GM23248 (cell line): ENCODE data around the gene ZBTB34. TPM values are rescaled to one million over a fixed set of nuclear protein-coding genes. Genes with fewer than 3 reads are reported as not detected.

Experiments used
- DNase-seq: peaks from one replicate; pipeline ENCODE4 v3.0.0-alpha.2; 2015
- H2AFZ ChIP-seq: fragments of 200-600 bp; sonication (generic); 2 replicates; pipeline ENCODE4 v1.6.1; 2016; ENCODE audit warnings: antibody characterized with exemption
- H3F3A ChIP-seq: fragments of 200-600 bp; sonication (generic); 2 replicates; pipeline ENCODE4 v1.6.1; 2016; ENCODE audit warnings: mild to moderate bottlenecking, antibody characterized with exemption, mixed run types; ENCODE audit not compliant: insufficient read depth
- H3K27ac ChIP-seq: fragments of 200-600 bp; sonication (generic); 2 replicates; pipeline ENCODE4 v1.5.1; 2016; ENCODE audit warnings: mild to moderate bottlenecking
- H3K27me3 ChIP-seq: fragments of 200-600 bp; sonication (generic); replicated peaks from 2 replicates; pipeline ENCODE4 v1.6.1; 2016; ENCODE audit warnings: mild to moderate bottlenecking; ENCODE audit not compliant: insufficient read depth
- H3K36me3 ChIP-seq: fragments of 200-600 bp; sonication (generic); 2 replicates; pipeline ENCODE4 v1.6.1; 2016; ENCODE audit warnings: low read depth, mild to moderate bottlenecking
- H3K4me1 ChIP-seq: fragments of 200-600 bp; sonication (generic); 2 replicates; pipeline ENCODE4 v1.6.1; 2016; ENCODE audit warnings: mild to moderate bottlenecking; ENCODE audit not compliant: insufficient read depth
- H3K4me2 ChIP-seq: fragments of 200-600 bp; sonication (generic); one replicate; pipeline ENCODE4 v1.6.1; 2016; ENCODE audit warnings: mild to moderate bottlenecking; ENCODE audit not compliant: unreplicated experiment
- H3K4me3 ChIP-seq: fragments of 200-600 bp; sonication (generic); 2 replicates; pipeline ENCODE4 v1.5.1; 2016; ENCODE audit warnings: mild to moderate bottlenecking
- H3K79me2 ChIP-seq: fragments of 200-600 bp; sonication (generic); 2 replicates; pipeline ENCODE4 v1.6.1; 2016; ENCODE audit warnings: mild to moderate bottlenecking; ENCODE audit not compliant: insufficient read depth
- H3K9ac ChIP-seq: fragments of 200-600 bp; sonication (generic); 2 replicates; pipeline ENCODE4 v1.6.1; 2016; ENCODE audit warnings: mild to moderate bottlenecking
- H3K9me2 ChIP-seq: fragments of 200-600 bp; sonication (generic); 2 replicates; pipeline ENCODE4 v1.6.1; 2016; ENCODE audit warnings: mixed run types, mild to moderate bottlenecking, moderate library complexity; ENCODE audit not compliant: insufficient read depth
- H3K9me3 ChIP-seq: fragments of 200-600 bp; sonication (generic); one replicate; pipeline ENCODE4 v1.6.1; 2017; ENCODE audit warnings: low read depth
- H4K20me1 ChIP-seq: fragments of 200-600 bp; sonication (generic); 2 replicates; pipeline ENCODE4 v1.6.0; 2016; ENCODE audit not compliant: insufficient read depth
- EZH2 ChIP-seq: fragments of 200-600 bp; sonication (generic); IDR thresholded peaks from 2 replicates; pipeline ENCODE4 v1.6.1; 2018; ENCODE audit warnings: antibody characterized with exemption, mild to moderate bottlenecking; ENCODE audit not compliant: insufficient read depth, poor library complexity, severe bottlenecking
- EZH2phosphoT487 ChIP-seq: fragments of 200-600 bp; sonication (generic); IDR thresholded peaks from 2 replicates; pipeline ENCODE4 v1.6.1; 2018; ENCODE audit warnings: antibody characterized with exemption, moderate library complexity, mild to moderate bottlenecking, low read depth; ENCODE audit not compliant: insufficient read depth
- WGBS, 2 experiments: methylation state at CpG; one replicate each; pipeline ENCODE4 v1.1.6; 2015 to 2017; ENCODE audit warnings: low lambda C conversion rate in 2 of 2, low coverage in 1 of 2; ENCODE audit errors: missing lambda C conversion rate in 2 of 2; 5-methylcytosine and 5-hydroxymethylcytosine counted together
- in situ Hi-C: fragments of 300-500 bp; cut with MboI; formaldehyde crosslinking; loops from 2 replicates; pipeline ENCODE4 v1.15.0; 2020
- polyA plus RNA-seq: library from polyadenylated mRNA; unstranded; fragments of >200 nt; fragmentation: Nextera tagmentation; extraction: Ambion mirVana; gene quantifications from 2 replicates; pipeline ENCODE4 v1.2.1, GENCODE V29; 2016
- total RNA-seq: library from RNA; depleted of rRNA; stranded (reverse); fragments of >200 nt; shearing (Covaris generic); gene quantifications from 2 replicates; pipeline ENCODE4 v1.2.3, GENCODE V29; 2014

Gene ZBTB34
- total and polyA plus RNA-seq, 2 experiments from 2014 or later, result 2.3 to 5.5 TPM

GRCh38 chr9:126833710-126834345 is 26.6 kb upstream of the ZBTB34 start:
- Histone ChIP-seq H3K79me2 (peaks cover 94% of the 10 kb centered on the region), H3K9me2 (no peaks in the 10 kb centered on the region), H3F3A (no peaks in the 10 kb centered on the region), H3K27ac (no peak overlapping the region), H3K4me1 (no peaks in the 10 kb centered on the region), H3K9ac (no peak overlapping the region), H3K9me3 (no peaks in the 10 kb centered on the region), H3K4me2 (no peak overlapping the region), H4K20me1 (peaks cover 8% of the 10 kb centered on the region; the same call in 1 of the 2 replicates), H3K4me3 (no peak overlapping the region), H2AFZ (no peak overlapping the region), H3K36me3 (peaks cover 17% of the 10 kb centered on the region), H3K27me3 (no peaks in the 10 kb centered on the region)
- no peak for DNase-seq
- in situ Hi-C loops, result no loop called here
- 91 to 92% methylated on average over 8 of the region's 8 CpGs for WGBS, 2 experiments
- TF ChIP-seq EZH2 (no peak), EZH2phosphoT487 (no peak)

GRCh38 chr9:126834672-126835071 is 25.8 kb upstream of the ZBTB34 start:
- no peaks in the 10 kb centered on the region for H3K9me3 ChIP-seq
- DNase-seq, result no peak
- H3K9ac ChIP-seq, result no peak overlapping the region
- H3K4me1 ChIP-seq, result no peaks in the 10 kb centered on the region
- no peak overlapping the region for H3K4me3 ChIP-seq
- no peak overlapping the region for H3K27ac ChIP-seq
- no peak for TF ChIP-seq EZH2
- no peak for TF ChIP-seq EZH2phosphoT487
- no peaks in the 10 kb centered on the region for H3K27me3 ChIP-seq
- H3F3A ChIP-seq, result no peaks in the 10 kb centered on the region
- 88 to 100% methylated on average over 2 of the region's 2 CpGs for WGBS, 2 experiments
- peaks cover 86% of the 10 kb centered on the region for H3K79me2 ChIP-seq
- H3K9me2 ChIP-seq, result no peaks in the 10 kb centered on the region
- no peaks in the 10 kb centered on the region; the same call in 1 of the 2 replicates for H4K20me1 ChIP-seq
- H2AFZ ChIP-seq, result no peak overlapping the region
- peaks cover 17% of the 10 kb centered on the region for H3K36me3 ChIP-seq
- no peak overlapping the region for H3K4me2 ChIP-seq
- in situ Hi-C loops, result no loop called here

- whole genome bisulfite sequencing, 2 experiments, result 50 to 66% methylated on average over 2 of the region's 2 CpGs
- H4K20me1 ChIP-seq, result no peaks in the 10 kb centered on the region; the same call in 1 of the 2 replicates
- peaks cover 71% of the 10 kb centered on the region for H3K79me2 ChIP-seq
- no peak overlapping the region for H3K27ac ChIP-seq
- no peaks in the 10 kb centered on the region for H3K9me2 ChIP-seq
- no peak overlapping the region for H2AFZ ChIP-seq
- H3K4me3 ChIP-seq, result no peak overlapping the region
- no peaks in the 10 kb centered on the region for H3K4me1 ChIP-seq
- H3K27me3 ChIP-seq, result no peaks in the 10 kb centered on the region
- no peaks in the 10 kb centered on the region for H3K9me3 ChIP-seq
- in situ Hi-C loops, result no loop called here
- DNase-seq, result no peak
- no peaks in the 10 kb centered on the region for H3F3A ChIP-seq
- no peak overlapping the region for H3K9ac ChIP-seq
- TF ChIP-seq EZH2phosphoT487 (no peak), EZH2 (no peak)
- H3K4me2 ChIP-seq, result no peak overlapping the region
- peaks cover 17% of the 10 kb centered on the region for H3K36me3 ChIP-seq
Observed at GRCh38 chr9:126836216-126836615, 24.2 kb upstream of the ZBTB34 start.

DNA sequence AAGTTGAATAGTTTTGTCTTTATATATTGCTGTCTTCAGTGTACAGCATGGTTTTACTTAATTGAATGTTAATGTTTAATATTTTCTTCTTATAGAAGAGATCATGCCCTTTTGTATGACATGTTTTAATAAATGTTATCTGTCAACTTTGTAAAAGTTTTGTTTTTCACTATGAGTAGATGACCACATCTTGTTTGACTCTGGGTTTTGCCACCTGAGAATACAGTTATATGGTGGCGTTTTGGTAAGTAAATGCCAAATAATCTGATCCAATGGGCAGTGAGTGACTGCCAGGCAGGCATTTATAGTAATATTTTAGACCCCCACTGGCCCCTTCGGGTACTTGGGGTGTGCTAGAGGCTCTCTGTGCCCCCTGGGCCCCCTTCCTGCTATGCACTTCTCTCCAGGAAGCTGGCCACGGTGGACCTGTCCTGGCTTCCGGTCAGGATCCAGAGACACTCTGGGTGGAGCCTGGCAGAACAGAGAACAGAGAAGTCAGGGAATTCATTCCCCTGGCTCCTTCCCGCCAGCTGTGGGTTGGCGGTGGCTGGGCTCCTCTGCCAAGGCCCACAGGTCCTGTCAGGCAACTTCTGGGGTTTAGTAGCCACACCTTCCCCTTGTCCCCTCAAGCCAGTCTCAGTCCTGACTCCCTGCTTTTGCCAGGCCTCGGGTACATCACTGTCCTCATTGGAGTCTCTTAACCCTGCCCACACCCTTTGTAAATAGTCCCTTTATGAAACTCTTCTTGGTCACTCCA is 22.2 kb upstream of the ZBTB34 start:
- no peak for DNase-seq
- H3K79me2 ChIP-seq, result peaks cover 50% of the 10 kb centered on the region
- H3K27ac ChIP-seq, result no peak overlapping the region
- WGBS, 2 experiments, result 77 to 88% methylated on average over 7 of the region's 7 CpGs
- TF ChIP-seq EZH2 (no peak), EZH2phosphoT487 (no peak)
- peaks cover 17% of the 10 kb centered on the region for H3K36me3 ChIP-seq
- H2AFZ ChIP-seq, result no peak overlapping the region
- peaks cover 3% of the 10 kb centered on the region for H3K4me1 ChIP-seq
- H3K9me3 ChIP-seq, result no peaks in the 10 kb centered on the region
- in situ Hi-C loops, result no loop called here
- no peaks in the 10 kb centered on the region for H3K9me2 ChIP-seq
- no peaks in the 10 kb centered on the region; the same call in 1 of the 2 replicates for H4K20me1 ChIP-seq
- 0 out of 2 replicates have a peak, but pooled peaks cover under 1% of the 10 kb centered on the region for H3F3A ChIP-seq
- no peak overlapping the region for H3K4me2 ChIP-seq
- no peak overlapping the region for H3K4me3 ChIP-seq
- no peak overlapping the region for H3K9ac ChIP-seq
- no peaks in the 10 kb centered on the region for H3K27me3 ChIP-seq
